Kidney tubule cell (primary cell): ENCODE measurements around the gene ANKRD13B.

Experiments used
- DNase-seq: peaks from one replicate; pipeline ENCODE4 v3.0.0-alpha.2; 2018; ENCODE audit warnings: low spot score

Gene ANKRD13B

GRCh38 chr17:29616300-29617048, 23.5 kb downstream of the ANKRD13B start:
- no peak for DNase-seq

- peak; percentile 87 for DNase-seq
Measured at GRCh38 chr17:29617125-29617480, 24.2 kb downstream of the ANKRD13B start.

- peak; percentile 83 for DNase-seq
Measured at GRCh38 chr17:29617481-29618271, 24.7 kb downstream of the ANKRD13B start.

GRCh38 chr17:29618272-29619065, 25.5 kb downstream of the ANKRD13B start:
- no peak for DNase-seq

- DNase-seq = peak; percentile 45
Measured at GRCh38 chr17:29619251-29619650, 26.3 kb downstream of the ANKRD13B start.

- peak; percentile 50 for DNase-seq
Measured at GRCh38 chr17:29620271-29620670, 27.3 kb downstream of the ANKRD13B start.

GRCh38 chr17:29620779-29621500, 28.0 kb downstream of the ANKRD13B start:
- DNase-seq = no peak

GRCh38 chr17:29621751-29622194, 28.8 kb downstream of the ANKRD13B start:
- peak; percentile 40 for DNase-seq

- peak; percentile 49 for DNase-seq
Measured at GRCh38 chr17:29622337-29623282, 29.7 kb downstream of the ANKRD13B start, which contains the start of gene CORO6. Gene CORO6 (minus strand): TSS chr17:29622912. CDS start chr17:29621421, 1,491 bp downstream.

- DNase-seq = no peak
Measured at GRCh38 chr17:29623283-29623647, 30.3 kb downstream of the ANKRD13B start.

GRCh38 chr17:29624586-29624985, 31.7 kb downstream of the ANKRD13B start:
- no peak for DNase-seq

- DNase-seq = no peak
Measured at GRCh38 chr17:29625037-29625750, 32.3 kb downstream of the ANKRD13B start.

- no peak for DNase-seq
Measured at GRCh38 chr17:29627951-29628350, 35.0 kb downstream of the ANKRD13B start.

- no peak for DNase-seq
Measured at GRCh38 chr17:29628644-29629043, 35.7 kb downstream of the ANKRD13B start.

- DNase-seq = no peak
Measured at GRCh38 chr17:29629839-29630238, 36.9 kb downstream of the ANKRD13B start.

- DNase-seq = no peak
Measured at GRCh38 chr17:29630630-29631193, 37.8 kb downstream of the ANKRD13B start.

GRCh38 chr17:29633886-29634285, 41.0 kb downstream of the ANKRD13B start:
- no peak for DNase-seq

- DNase-seq = peak; percentile 46
Measured at GRCh38 chr17:29640413-29640812, 47.5 kb downstream of the ANKRD13B start.

- no peak for DNase-seq
Measured at GRCh38 chr17:29640981-29641642, 48.2 kb downstream of the ANKRD13B start.
